SK-N-MC (cell line): ENCODE measurements around the gene RIPOR3.

Source experiments
- EZH2 ChIP-seq: fragments of 200-600 bp; sonication (generic); IDR thresholded peaks from one replicate; pipeline ENCODE4 v1.6.1; 2017; ENCODE audit warnings: antibody characterized with exemption
- FOXP2 ChIP-seq: optimal IDR thresholded peaks from 2 replicates; pipeline ENCODE3; 2011; ENCODE audit warnings: mild to moderate bottlenecking, moderate library complexity; ENCODE audit not compliant: insufficient read depth; ENCODE audit errors: extremely low read length, control extremely low read depth
- POLR2AphosphoS5 ChIP-seq: IDR thresholded peaks from 2 replicates; pipeline ENCODE4 v1.6.1; 2012; ENCODE audit warnings: mild to moderate bottlenecking, low read depth, low read length, borderline replicate concordance

DNA sequence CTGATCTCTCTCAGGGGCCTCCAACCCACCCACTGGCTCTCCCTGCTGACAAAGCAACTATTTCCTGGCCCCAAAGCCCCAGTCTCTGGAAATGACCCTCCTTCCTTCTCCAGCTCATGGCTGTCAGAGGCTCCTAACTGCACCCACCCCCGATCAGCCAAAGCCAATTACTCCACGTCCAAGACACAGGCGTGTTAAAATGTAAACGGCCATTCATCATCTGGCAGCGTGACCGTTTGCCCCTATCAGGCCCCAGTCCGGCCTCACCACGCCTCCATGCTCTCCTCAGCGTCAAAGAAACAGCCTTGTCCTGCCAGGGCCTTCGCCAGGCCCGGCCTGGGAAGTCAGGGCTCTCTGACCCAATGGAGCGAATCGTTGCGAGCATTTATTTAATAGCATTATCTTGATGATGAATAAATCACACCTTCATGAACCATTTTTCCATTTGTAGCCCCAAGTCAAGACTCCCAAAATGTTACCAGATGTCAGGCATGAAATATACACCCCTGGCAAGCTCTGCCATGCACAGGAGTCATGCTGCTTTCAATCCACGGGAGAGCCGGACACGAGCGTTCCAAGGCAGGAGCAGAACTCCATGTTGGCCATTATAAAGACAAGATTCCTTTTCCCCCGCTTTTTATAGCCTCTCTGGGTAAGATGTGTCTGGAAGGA is 17.7 kb downstream of the RIPOR3 start:
- no peak for TF ChIP-seq EZH2
- no peak for TF ChIP-seq POLR2AphosphoS5
- no peak for TF ChIP-seq FOXP2
